DMS79 treated with DMSO at 0.1 percent for 48 hours (cell line): ENCODE measurements around the gene MNT.

Experiments used
- DNase-seq: peaks from one replicate; lab custom pipeline; 2025; lab: John Stamatoyannopoulos, UW

The MNT gene

GRCh38 chr17:2396192-2396567 lies 4.7 kb downstream of the MNT start:
- DNase-seq, result peak; percentile 57

GRCh38 chr17:2395258-2396181 lies 5.3 kb downstream of the MNT start:
- DNase-seq, result peak; percentile 21

- no peak for DNase-seq
Observed at GRCh38 chr17:2394775-2395201, 6.1 kb downstream of the MNT start.

- no peak for DNase-seq
Observed at GRCh38 chr17:2393954-2394749, 6.7 kb downstream of the MNT start.

GRCh38 chr17:2393174-2393953 lies 7.5 kb downstream of the MNT start:
- peak; percentile 75 for DNase-seq

- DNase-seq, result peak; percentile 87
Observed at GRCh38 chr17:2392252-2393173, 8.3 kb downstream of the MNT start.

GRCh38 chr17:2391597-2392251 lies 9.1 kb downstream of the MNT start:
- no peak for DNase-seq

GRCh38 chr17:2390199-2390836 lies 10.5 kb downstream of the MNT start:
- no peak for DNase-seq

GRCh38 chr17:2388683-2389055 lies 12.2 kb downstream of the MNT start:
- no peak for DNase-seq

GRCh38 chr17:2388020-2388682 lies 12.7 kb downstream of the MNT start:
- DNase-seq, result peak; percentile 85

GRCh38 chr17:2387086-2388019 lies 13.5 kb downstream of the MNT start:
- no peak for DNase-seq

GRCh38 chr17:2386400-2387085 lies 14.3 kb downstream of the MNT start:
- DNase-seq, result no peak

GRCh38 chr17:2385240-2386210 lies 15.3 kb downstream of the MNT start:
- no peak for DNase-seq

- DNase-seq, result no peak
Observed at GRCh38 chr17:2384439-2385127, 16.3 kb downstream of the MNT start.

GRCh38 chr17:2383628-2384167 lies 17.2 kb downstream of the MNT start:
- no peak for DNase-seq
